A549 (cell line): ENCODE results near the gene ASB2. TPM values are rescaled to one million over a fixed set of nuclear protein-coding genes. Genes with fewer than 3 reads are reported as not detected.

Source experiments
- ATAC-seq, 2 experiments: fragments of 200-7000 bp in 1 of 2; fragments of >200 bp in 1 of 2; cut with Nextera tagmentation in 1 of 2; cut with Tn5 transposase in 1 of 2; 3 replicates each; pipeline versions ENCODE4 v1.8.0 to v1.9.1; 2018 to 2020; ENCODE audit warnings: mild to moderate bottlenecking in 1 of 2, moderate library complexity in 1 of 2
- CTCF ChIA-PET: fragments of 300-600 bp; sonication (Branson Sonifier 250); formaldehyde crosslinking; extraction: SDS; loops from one replicate; lab custom pipeline; 2021; ENCODE audit warnings: antibody characterized with exemption, inconsistent platforms; lab: Yijun Ruan, JAX
- POLR2A ChIA-PET: fragments of 350-600 bp; formaldehyde crosslinking; extraction: SDS; loops from one replicate; lab custom pipeline; 2021; ENCODE audit warnings: antibody characterized with exemption, inconsistent platforms; lab: Yijun Ruan, JAX
- DNase-seq, 2 experiments: peaks; one replicate each; pipeline versions ENCODE4 v3.0.0 to v3.0.0-alpha.2; 2011 to 2016; ENCODE audit warnings: low read depth in 1 of 2, low spot score in 1 of 2
- FAIRE-seq: peaks from 2 replicates; lab custom pipeline; 2011; peaks lifted over from hg19 to GRCh38; lab: Jason Lieb, UNC
- H3K27ac ChIP-seq, 2 experiments: fragments of >200 bp; sonication (Bioruptor Twin); formaldehyde crosslinking; 3 replicates each; pipeline ENCODE4 v1.5.1; 2016 to 2017
- H3K4me1 ChIP-seq: fragments of >200 bp; sonication (Bioruptor Twin); formaldehyde crosslinking; 3 replicates; pipeline ENCODE4 v1.6.1; 2016
- H3K4me2 ChIP-seq: fragments of >200 bp; sonication (Bioruptor Twin); formaldehyde crosslinking; 3 replicates; pipeline ENCODE4 v1.6.1; 2016
- H3K4me3 ChIP-seq: fragments of >200 bp; sonication (Bioruptor Twin); formaldehyde crosslinking; 3 replicates; pipeline ENCODE4 v1.5.1; 2016
- H3K9me3 ChIP-seq: fragments of >200 bp; sonication (Bioruptor Twin); formaldehyde crosslinking; 3 replicates; pipeline ENCODE4 v1.6.1; 2016
- CBX8 ChIP-seq: fragments of 200-600 bp; sonication (generic); IDR thresholded peaks from 2 replicates; pipeline ENCODE4 v1.6.1; 2016
- FOSL2 ChIP-seq, 2 experiments: fragments of 450-650 bp in 1 of 2; fragments of >200 bp in 1 of 2; sonication (Bioruptor Twin) in 1 of 2; formaldehyde crosslinking; IDR thresholded peaks; 2 replicates each; pipeline versions ENCODE4 v1.5.0 to v1.6.1; 2016 to 2020; ENCODE audit warnings: mild to moderate bottlenecking in 1 of 2, moderate library complexity in 1 of 2
- HOXA7 ChIP-seq: fragments of 250-450 bp; sonication (Bioruptor Pico); IDR thresholded peaks from 2 replicates; pipeline ENCODE4 v1.5.0; 2020; ENCODE audit warnings: mild to moderate bottlenecking, moderate library complexity
- JUN ChIP-seq, 2 experiments: fragments of >200 bp; sonication (Bioruptor Twin); formaldehyde crosslinking; IDR thresholded peaks; 2 replicates in 1 of 2; 3 replicates in 1 of 2; pipeline ENCODE4 v1.6.1; 2016 to 2017
- MYC ChIP-seq: IDR thresholded peaks from 2 replicates; pipeline ENCODE4 v1.6.1; 2012; ENCODE audit warnings: mild to moderate bottlenecking, inconsistent platforms, low read length, improper control_type of control experiment, borderline replicate concordance
- NR3C1 ChIP-seq: fragments of >200 bp; sonication (Bioruptor Twin); formaldehyde crosslinking; IDR thresholded peaks from 3 replicates; pipeline ENCODE4 v1.6.1; 2017
- PHF8 ChIP-seq: fragments of 200-600 bp; sonication (generic); IDR thresholded peaks from 2 replicates; pipeline ENCODE4 v1.6.1; 2016; ENCODE audit warnings: low read depth, mild to moderate bottlenecking, antibody characterized with exemption, moderate library complexity, borderline replicate concordance
- POLR2A ChIP-seq: IDR thresholded peaks from 2 replicates; pipeline ENCODE4 v1.6.1; 2012; ENCODE audit warnings: mild to moderate bottlenecking, low read length
- POLR2AphosphoS2 ChIP-seq: conservative IDR thresholded peaks from 2 replicates; pipeline ENCODE4 v1.6.1; 2012; ENCODE audit warnings: low read length, improper control_type of control experiment, inconsistent platforms
- SREBF2 ChIP-seq: fragments of 450-650 bp; IDR thresholded peaks from 2 replicates; pipeline ENCODE4 v1.6.1; 2014; ENCODE audit warnings: mild to moderate bottlenecking, moderate library complexity
- TFCP2L1 ChIP-seq: fragments of 250-450 bp; sonication (Bioruptor Pico); IDR thresholded peaks from 2 replicates; pipeline ENCODE4 v1.5.0; 2021; ENCODE audit warnings: mild to moderate bottlenecking
- ZC3H11A ChIP-seq: fragments of 450-650 bp; IDR thresholded peaks from 2 replicates; pipeline ENCODE4 v1.6.1; 2014; ENCODE audit warnings: antibody characterized with exemption, mild to moderate bottlenecking
- ZFP36 ChIP-seq: fragments of 450-650 bp; IDR thresholded peaks from 2 replicates; pipeline ENCODE4 v1.6.1; 2014; ENCODE audit warnings: borderline replicate concordance; ENCODE audit not compliant: partially characterized antibody
- WGBS: methylation state at CpG from one replicate; pipeline ENCODE4 v1.1.6; 2017; ENCODE audit errors: missing lambda C conversion rate; 5-methylcytosine and 5-hydroxymethylcytosine counted together
- polyA plus RNA-seq, 4 experiments: library from polyadenylated mRNA; depleted of rRNA in 3 of 4; stranded (reverse); fragments of >200 nt; fragmentation: RNase III in 1 of 4; extraction: RNeasy Plus Mini Kit Qiagen cat#74134 plus additional on column Dnase treatment in 1 of 4; gene quantifications; 2 replicates in 3 of 4; 3 replicates in 1 of 4; pipeline ENCODE4 v1.2.3, GENCODE V29; 2011 to 2017
- TF ChIP-seq, protein P1 (sequence below): fragments of 450-650 bp; IDR thresholded peaks from 2 replicates; pipeline ENCODE4 v1.6.1; 2014; ENCODE audit warnings: antibody characterized with exemption
- TF ChIP-seq, protein P2 (sequence below): fragments of 250-450 bp; sonication (Bioruptor Pico); IDR thresholded peaks from 2 replicates; pipeline ENCODE4 v1.5.0; 2021; ENCODE audit warnings: mild to moderate bottlenecking, moderate library complexity, borderline replicate concordance
- TF ChIP-seq, protein P3 (sequence below): fragments of >200 bp; sonication (Bioruptor Twin); formaldehyde crosslinking; IDR thresholded peaks from 2 replicates; pipeline ENCODE4 v1.6.1; 2016

The ASB2 gene
- polyA plus RNA-seq, 2 of the 4 experiments (the other 2 are of a cell fraction): 0.03 to 0.10 TPM

DNA sequence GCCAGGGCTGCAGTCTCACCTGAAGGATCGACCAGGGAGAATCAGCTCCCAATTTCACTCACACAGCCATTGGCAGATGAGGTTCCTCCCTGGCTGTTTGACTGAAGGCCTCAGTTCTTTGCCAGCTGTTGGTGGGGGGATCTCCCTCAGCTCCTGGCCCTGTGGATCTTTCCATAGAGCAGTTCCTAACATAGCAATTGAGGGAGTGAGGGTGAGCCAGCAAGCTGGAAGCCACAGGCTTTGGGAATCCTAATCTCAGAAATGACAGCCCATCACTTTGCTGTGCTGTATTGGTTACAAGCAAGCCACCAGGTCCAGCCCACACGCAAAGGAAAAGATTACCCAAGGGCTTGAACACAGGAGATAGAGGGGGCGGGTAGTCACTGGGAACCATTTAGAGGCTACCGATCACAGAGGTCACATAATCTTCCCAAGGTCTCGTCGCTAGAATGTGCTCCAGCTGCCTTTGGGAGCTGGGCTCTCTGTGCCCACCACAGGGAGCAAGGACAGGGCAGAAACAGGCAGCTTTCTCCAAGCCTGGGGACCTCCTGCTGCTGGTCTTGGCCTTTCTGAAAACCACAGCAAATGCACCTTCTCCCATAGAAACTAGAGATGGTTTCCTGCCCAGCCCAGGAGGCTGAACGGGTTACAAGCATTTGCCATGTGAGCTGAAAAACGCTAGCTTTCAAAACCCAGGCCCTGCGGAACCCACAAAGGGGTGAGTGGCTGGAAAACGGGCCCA lies 45.2 kb upstream of the ASB2 start:
- no peak overlapping the region for H3K4me2 ChIP-seq

DNA sequence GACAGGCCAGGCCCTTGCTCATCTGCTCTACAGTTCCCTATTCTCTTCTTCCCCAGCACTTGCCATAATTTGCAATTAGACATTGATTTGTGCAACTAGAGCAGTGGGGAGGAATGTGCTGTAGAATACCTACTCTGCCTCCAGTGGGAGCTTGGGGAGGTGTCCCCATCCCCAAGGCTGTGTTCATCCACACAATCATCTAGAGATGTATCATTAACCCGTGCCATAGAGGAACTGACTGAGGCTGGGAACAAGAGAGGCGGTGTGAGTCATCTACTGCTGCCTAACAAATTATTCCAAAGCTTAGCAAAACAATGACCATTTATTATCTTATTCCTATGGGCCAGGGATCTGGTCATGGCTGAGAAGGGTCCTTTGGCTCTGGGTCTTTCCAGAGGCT lies 44.6 kb upstream of the ASB2 start:
- ChIA-PET POLR2A (no interaction called here), CTCF (interaction anchor here (1.2 to 8.9 kb wide), 9 partner anchors 10 to 116 kb away, joined by 3 to 66 read pairs (median 5); no protein-coding TSS in a partner anchor)
- FAIRE-seq: no peak

More for the DNA sequence above, 45.2 kb upstream of the ASB2 start:
- TF ChIP-seq POLR2AphosphoS2 (no peak), CBX8 (no peak)
- H3K27ac ChIP-seq: no peak overlapping the region
- no peak for FAIRE-seq
- WGBS: 73% methylated on average over 10 of the region's 10 CpGs
- H3K9me3 ChIP-seq: no peaks in the 10 kb centered on the region
- POLR2A ChIA-PET: no interaction called here
- CTCF ChIA-PET: interaction anchor here (1.2 to 8.9 kb wide), 8 partner anchors 10 to 115 kb away, joined by 3 to 66 read pairs (median 8); no protein-coding TSS in a partner anchor
- no peak for DNase-seq
- no peak for ATAC-seq
- H3K4me1 ChIP-seq: no peaks in the 10 kb centered on the region
- no peak overlapping the region for H3K4me3 ChIP-seq

DNA sequence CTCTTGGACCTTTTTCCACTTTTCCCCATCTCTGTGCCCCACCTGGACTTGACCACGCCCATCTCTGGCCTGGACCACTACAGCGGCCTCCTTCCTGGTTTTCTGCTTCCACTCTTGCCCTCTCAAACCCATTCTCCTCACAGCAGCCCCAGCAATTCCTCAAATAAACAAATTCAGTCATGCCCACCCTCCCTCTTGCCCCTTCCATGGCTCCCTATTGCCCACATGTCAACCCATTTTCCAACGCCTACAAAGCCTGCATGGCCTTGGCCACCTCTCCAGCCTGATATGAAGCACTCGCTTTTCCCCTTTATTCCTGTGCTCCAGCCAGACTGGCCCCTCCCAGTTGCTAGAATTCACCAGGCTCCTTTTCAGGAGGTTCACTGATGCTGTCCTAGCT lies 43.9 kb upstream of the ASB2 start:
- Histone ChIP-seq H3K4me3 (no peak overlapping the region), H3K4me2 (no peak overlapping the region), H3K9me3 (no peaks in the 10 kb centered on the region), H3K4me1 (no peaks in the 10 kb centered on the region), H3K27ac (no peak overlapping the region)
- no peak for DNase-seq
- ChIA-PET POLR2A (no interaction called here), CTCF (interaction anchor here (1.2 to 8.9 kb wide), 6 partner anchors 16 to 81 kb away, joined by 3 to 66 read pairs (median 8); no protein-coding TSS in a partner anchor)
- TF ChIP-seq ZFP36 (peak; percentile 24), POLR2A (no peak), HOXA7 (no peak)
- FAIRE-seq: no peak
- ATAC-seq: no peak
- 80% methylated on average over 4 of the region's 4 CpGs for WGBS

More for the DNA sequence above, 44.6 kb upstream of the ASB2 start:
- H3K4me1 ChIP-seq: no peaks in the 10 kb centered on the region
- no peak overlapping the region for H3K4me3 ChIP-seq
- WGBS: 50% methylated on average over 2 of the region's 2 CpGs
- DNase-seq (peak in 1 of 2 experiments; percentile 22), ATAC-seq (peak; percentile 21 to 37; a peak in 2 of 6 replicates)
- no peak overlapping the region for H3K27ac ChIP-seq
- no peak overlapping the region for H3K4me2 ChIP-seq
- H3K9me3 ChIP-seq: no peaks in the 10 kb centered on the region
- TF ChIP-seq, protein P1, sequence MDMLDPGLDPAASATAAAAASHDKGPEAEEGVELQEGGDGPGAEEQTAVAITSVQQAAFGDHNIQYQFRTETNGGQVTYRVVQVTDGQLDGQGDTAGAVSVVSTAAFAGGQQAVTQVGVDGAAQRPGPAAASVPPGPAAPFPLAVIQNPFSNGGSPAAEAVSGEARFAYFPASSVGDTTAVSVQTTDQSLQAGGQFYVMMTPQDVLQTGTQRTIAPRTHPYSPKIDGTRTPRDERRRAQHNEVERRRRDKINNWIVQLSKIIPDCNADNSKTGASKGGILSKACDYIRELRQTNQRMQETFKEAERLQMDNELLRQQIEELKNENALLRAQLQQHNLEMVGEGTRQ: no peak
- no peak for TF ChIP-seq PHF8
- TF ChIP-seq NR3C1: no peak
- TF ChIP-seq, protein P2, sequence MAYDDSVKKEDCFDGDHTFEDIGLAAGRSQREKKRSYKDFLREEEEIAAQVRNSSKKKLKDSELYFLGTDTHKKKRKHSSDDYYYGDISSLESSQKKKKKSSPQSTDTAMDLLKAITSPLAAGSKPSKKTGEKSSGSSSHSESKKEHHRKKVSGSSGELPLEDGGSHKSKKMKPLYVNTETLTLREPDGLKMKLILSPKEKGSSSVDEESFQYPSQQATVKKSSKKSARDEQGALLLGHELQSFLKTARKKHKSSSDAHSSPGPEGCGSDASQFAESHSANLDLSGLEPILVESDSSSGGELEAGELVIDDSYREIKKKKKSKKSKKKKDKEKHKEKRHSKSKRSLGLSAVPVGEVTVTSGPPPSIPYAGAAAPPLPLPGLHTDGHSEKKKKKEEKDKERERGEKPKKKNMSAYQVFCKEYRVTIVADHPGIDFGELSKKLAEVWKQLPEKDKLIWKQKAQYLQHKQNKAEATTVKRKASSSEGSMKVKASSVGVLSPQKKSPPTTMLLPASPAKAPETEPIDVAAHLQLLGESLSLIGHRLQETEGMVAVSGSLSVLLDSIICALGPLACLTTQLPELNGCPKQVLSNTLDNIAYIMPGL: no peak
- TF ChIP-seq MYC: no peak
- TF ChIP-seq FOSL2 (IDR thresholded peaks at IDR 0.05): no peak
- 0 out of 2 replicates have a peak, but pooled peaks have one; percentile 16 for TF ChIP-seq FOSL2 (CRISPR knock-in tag; IDR thresholded peaks at IDR 0.05)
- TF ChIP-seq, protein P3, sequence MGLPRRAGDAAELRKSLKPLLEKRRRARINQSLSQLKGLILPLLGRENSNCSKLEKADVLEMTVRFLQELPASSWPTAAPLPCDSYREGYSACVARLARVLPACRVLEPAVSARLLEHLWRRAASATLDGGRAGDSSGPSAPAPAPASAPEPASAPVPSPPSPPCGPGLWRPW: no peak
- TF ChIP-seq POLR2AphosphoS2: no peak
- no peak for TF ChIP-seq TFCP2L1

DNA sequence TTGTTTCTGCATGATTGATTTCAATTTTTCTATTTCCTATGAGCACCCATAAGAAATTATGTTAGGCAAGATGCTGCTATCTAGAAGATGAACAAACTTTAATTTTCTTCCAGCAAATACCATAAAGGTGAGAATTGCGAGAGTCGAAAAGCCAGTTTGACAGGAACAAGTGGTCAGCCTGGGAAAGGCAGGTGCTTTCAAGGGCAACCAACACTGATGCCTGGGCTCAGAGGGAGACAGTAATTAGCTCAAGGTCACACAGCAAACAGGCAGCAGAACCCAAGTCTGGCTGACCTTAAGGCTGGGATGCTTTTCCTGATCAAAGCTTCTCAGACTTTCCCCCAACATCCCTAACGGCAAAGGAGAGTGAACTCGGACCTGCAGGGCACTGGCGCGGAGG lies 43.0 kb upstream of the ASB2 start:
- FAIRE-seq: no peak
- DNase-seq: no peak
- Histone ChIP-seq H3K4me2 (no peak overlapping the region), H3K4me1 (no peaks in the 10 kb centered on the region)
- CTCF ChIA-PET: interaction anchor here (3.9 to 8.9 kb wide), 3 partner anchors 17 to 80 kb away, joined by 12 to 66 read pairs (median 47); no protein-coding TSS in a partner anchor
- no peak for TF ChIP-seq JUN (IDR thresholded peaks at IDR 0.05)
- no peak for TF ChIP-seq NR3C1
- TF ChIP-seq ZC3H11A: no peak
- TF ChIP-seq SREBF2: no peak
- no peak for TF ChIP-seq HOXA7
- TF ChIP-seq, all 56 proteins: peak for 0
- WGBS: 76% methylated on average over 6 of the region's 6 CpGs
- no peak for ATAC-seq
- Histone ChIP-seq H3K27ac (no peak overlapping the region), H3K9me3 (no peaks in the 10 kb centered on the region), H3K4me3 (no peak overlapping the region)
- POLR2A ChIA-PET: no interaction called here
